IPS-NIHi7 (cell line): ENCODE data around the gene RDH8.
"Not testable (repeated sequence)": the region's sequence is repeated elsewhere in the genome, so short reads cannot be mapped to it uniquely, and the experiment has no call there.

Source experiments
- DNase-seq: peaks from one replicate; pipeline ENCODE4 v3.0.0; 2012; ENCODE audit warnings: mixed read lengths; ENCODE audit errors: extremely low spot score

RDH8 gene

DNA sequence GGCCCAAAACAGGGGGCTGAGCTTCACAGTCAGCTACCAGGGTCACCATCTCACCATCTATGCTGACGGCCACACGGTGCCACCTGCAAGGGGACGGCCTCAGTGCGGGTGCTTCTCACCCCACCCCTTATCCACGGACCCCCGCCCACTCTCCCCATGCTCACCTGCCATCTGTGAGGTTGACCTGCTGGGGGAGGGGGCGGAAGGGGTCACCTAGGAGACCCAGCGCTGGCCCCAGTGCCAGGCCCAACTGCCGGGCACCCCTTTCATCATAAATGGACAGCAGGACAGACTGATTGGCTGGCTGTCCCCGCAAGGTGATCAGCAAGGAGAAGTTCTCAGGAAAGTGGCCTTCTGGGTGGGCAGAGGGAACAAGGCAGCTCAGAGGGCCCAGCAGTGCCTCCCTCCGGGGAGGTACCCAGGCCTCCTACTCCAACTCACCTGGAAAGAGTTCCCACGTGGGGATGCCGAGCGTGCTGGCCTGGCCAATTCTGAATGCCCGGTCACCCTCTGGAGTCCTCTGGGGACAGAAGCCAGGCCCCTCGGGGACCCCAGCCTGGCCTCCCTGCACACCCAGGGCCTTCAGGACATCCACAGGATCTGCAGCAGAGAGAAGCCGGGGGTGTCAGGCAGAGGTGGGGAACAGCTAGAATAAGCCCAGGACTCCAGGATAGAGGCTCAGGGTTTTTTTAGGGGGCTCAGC, 7.5 kb upstream of the RDH8 start:
- no peak for DNase-seq

DNA sequence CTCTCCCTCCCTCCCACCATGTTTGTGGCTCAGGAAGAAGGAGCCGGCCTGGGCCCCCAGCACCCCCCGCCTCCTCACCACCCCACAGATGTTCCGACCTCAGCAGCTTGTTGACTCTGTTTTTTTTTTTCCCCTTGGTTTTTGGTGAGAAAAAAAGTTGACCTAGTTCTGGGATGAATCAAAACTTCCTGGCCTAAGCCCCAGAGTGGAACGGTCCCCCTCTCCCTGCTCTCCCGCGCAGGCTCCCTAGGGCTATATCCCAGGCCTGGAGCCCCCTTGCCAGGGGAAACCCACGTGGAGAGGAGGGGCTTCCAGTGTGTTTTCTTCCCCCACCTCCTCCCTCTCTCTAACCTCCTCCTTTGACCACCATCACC, 7.0 kb upstream of the RDH8 start:
- no peak for DNase-seq

DNA sequence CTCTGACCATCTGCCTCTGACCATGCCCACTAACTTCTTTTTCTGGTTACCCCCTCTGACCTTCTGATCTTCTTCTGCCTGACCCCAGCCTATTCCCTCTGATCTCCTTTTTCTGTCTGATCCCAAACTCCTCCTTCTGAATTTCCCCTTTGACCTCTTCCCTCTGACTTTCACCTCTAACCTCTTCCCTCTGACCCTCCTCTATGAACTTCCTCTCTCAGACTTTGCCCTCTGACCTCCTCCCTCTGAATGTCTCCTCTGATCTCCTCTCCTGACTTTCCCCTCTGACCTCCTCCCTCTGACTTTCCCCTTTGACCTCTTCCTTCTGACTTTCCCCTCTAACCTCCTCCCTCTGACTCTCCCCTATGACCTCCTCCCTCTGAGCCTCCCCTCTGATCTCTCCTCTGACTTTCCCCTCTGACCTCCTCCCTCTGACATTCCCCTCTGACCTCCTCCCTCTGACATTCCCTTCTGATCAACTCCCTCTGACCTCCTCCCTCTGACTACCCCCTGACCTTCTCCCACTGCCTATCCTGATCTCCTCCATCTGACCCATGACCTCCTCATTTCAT, 6.4 kb upstream of the RDH8 start:
- no peak for DNase-seq

DNA sequence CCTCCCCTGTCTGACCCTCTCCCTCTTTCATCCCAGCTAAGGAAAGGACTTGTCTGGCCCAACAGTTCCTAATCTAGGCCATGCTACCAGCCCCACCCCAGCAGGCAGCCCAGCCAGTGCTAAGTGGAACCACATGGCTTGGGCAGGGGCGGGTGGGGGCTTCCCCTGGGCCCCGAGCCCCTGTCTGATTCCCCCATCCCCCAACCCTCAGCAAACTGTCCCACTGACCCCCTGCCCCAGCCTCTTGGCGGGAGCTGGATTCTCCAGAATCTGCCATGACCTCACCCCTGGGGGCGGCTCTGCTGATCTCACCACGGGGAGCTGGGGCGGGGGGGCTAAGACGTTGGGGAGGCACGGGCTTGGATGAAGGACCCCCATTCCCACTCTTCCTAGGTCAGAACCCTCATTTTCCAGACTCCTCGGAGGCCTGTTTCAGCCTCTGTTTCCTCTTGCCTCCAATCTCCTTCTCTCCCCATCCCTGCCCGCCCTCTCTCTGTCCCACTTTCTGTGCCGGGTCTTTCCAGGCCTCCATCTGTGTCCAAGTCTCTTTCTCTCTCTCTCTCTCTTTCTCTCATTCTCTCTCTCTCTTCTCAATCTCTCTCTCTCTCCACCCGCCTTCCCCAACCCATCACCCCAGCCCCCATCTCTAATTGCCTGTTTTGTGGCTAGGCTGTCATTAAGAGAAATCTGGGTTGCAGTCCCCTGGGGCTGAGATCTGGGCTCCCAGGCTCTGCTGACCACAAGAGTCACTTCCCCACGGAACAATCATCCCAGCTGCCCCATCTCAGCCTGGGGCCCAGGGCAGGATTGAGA, 5.7 kb upstream of the RDH8 start:
- DNase-seq = no peak

DNA sequence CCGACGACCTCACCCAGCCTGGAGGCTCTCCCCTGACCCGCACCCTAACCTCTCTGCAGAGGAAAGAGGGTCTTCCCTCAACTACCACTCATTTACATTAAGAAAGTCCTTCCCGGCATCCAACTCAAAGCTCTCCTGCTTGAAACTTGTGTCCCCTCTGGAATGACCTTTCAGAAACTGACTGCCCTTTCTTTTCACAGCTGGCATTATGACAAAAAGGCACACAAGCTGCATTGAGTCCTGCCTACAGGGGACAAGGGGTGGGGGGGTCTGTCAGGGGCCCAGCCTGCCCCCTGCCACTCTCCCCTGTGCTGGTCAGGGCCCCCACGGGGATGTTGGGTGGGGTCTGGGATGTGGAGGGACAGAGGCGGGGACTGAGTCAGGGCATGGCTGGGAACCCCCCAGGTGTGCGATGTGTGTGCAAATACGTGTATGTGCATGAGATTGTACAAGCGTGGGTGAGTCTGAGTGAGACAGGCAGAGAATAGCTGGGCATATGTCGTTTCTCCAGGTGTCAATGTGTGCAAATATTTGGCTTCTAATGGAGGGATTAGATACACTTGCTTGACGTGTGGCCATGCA, 5.0 kb upstream of the RDH8 start:
- no peak for DNase-seq

DNA sequence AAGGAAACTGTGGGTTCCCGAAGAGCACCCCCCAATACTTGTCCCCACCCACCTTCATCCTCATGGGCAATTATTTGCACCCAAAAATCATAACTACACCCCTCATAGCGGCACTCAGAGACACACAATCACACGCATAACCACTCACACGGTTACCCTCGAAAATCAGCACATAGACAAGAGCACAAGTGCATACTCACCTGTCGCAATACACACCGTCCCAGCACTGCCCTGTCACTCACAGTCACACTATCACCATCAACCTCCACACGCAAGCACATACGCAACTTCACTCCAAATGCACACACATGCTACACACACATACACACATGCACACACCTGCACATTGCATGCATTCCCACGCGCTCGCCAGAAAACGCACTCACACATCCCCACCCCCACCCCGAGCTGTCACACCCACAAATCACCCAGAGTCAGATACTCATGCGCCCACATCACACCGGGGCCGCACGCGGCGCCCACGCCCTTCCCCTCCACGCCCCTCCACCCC, 3.5 kb upstream of the RDH8 start:
- DNase-seq = no peak

DNA sequence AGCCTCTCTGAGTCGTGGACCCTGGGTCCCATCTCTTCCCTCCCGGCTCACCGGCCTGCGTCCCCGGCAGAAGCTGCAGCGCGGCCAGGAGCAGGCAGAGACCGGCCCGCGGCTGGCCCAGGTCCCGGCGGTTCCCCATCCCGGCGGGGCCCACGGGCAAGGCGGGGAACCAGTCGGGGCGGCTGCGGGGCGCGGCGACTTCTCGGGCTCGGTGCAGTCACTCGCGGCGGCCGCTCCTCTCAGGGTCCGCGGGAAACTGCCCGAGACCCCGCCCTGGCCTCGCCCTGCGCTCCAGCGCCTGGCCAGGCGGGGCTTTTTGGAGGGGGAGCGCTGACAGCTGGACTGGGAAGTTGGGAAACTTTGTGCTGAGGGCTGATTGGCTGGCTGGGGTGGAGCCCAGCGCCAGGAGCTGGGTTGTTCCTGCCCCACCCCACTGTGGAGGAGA, 3.0 kb upstream of the RDH8 start, which contains the start of gene COL5A3:
Gene COL5A3 (minus strand): TSS at position 258 of the 445 bp plus-strand sequence. CDS start 119 bp downstream, at position 139.
- peak; percentile 79 for DNase-seq

DNA sequence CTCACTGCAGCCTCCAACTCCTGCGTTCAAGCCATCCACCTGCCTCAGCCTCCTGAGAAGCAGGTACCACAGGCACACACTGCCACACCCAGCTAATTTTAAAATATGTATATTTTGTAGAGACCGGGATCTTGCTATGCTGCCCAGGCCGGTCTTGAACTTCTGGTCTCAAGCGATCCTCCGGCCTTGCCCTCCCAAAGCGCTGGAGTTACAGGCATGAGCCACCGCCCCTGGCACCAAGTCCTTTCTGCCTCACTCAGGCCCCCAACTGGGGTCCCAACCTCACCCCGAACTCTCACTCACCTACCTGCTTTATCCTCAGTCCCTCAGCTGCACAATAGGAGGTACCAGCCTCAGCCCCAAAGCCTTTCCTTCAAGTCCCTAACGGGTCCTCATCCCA, 2.3 kb upstream of the RDH8 start:
- DNase-seq = no peak

DNA sequence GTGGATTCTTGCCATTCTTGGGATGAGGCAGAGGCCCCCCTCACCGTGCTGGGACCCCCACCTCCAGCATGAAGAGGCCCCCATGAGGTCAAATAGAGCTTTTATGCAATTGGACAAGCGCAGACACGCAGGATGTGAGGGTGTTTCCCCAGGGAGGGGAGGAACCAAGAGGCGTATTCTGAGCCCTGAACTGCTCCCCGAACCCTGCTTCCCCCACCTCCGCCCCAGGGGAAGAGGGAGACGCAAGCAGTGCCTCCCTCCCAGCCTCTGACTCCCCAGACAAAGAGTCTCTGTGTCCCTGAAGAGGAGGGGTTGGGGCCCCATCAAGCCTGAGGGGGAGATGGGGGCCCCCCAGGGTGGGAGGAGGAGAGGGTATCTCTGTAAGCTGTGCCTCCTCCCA, 1.3 kb upstream of the RDH8 start:
- no peak for DNase-seq

DNA sequence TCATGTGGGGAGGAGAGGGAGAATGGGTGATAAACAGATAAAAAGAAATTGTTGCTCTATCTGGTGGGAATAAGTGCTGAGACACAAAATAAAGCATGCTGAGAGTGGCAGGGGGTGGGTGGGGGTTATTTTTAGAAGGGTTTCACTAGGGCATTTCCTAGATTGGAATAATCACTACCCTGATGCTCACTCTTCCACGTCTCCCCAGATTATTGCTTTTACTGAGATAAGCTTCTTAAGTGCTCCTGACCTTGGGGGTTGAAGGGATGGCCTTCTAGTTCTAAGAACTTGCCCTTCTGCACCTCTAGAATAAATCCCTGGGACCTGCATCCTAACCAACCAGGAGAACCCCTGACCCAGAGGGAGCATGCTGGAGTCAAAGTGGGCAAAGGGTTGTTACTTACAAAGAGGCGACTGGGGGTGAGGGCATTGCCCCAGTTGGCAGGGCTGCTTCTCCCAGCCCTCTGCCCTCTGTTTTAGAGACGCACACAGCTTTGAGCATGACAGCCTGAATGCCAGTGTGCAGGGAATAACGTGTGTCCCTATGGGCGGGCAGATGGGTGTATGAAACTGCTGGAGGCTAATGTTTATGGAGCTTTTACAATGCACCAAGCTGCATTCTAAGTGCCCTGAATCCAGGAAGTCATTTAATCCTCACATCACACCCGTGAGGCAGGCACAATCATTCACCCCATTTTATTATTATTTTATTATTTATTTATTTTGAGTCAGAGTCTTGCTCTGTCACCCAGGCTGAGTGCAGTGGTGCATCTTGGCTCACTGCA, 743 bp downstream of the RDH8 start:
- DNase-seq = no peak

DNA sequence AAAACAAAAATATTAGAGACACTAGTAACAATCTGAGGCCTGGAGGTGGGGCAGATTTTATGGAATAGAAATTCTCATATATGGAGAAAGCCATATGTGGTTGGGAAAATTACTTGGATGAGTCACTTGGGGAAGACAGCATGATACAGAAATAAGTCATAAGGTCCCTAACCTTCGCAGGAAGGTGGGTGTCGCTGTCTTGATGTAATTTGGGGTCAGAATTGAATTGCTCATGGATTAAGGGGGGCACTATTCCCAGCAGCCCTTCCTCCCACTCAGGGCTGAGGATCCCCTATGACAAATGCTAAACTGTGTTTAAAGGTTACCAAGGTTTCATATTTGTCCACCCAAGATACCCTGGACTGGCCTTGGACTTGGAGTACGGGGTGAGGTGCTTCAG, 5.0 kb downstream of the RDH8 start:
- DNase-seq = no peak

DNA sequence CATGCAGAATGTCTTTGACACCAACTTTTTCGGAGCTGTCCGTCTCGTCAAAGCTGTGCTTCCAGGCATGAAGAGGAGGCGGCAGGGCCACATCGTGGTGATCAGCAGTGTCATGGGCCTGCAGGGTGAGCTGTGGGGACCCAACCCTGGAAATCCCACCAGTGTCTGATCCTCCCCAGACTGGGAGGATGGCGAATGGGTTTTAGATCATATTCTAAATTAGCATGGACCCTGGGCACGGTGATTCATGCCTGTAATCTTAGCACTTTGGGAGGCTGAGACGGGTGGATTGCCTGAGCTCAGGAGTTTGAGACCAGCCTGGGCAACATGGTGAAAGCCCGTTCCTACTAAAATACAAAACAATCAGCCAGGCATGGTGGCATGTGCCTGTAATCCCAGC, 5.5 kb downstream of the RDH8 start:
- no peak for DNase-seq

DNA sequence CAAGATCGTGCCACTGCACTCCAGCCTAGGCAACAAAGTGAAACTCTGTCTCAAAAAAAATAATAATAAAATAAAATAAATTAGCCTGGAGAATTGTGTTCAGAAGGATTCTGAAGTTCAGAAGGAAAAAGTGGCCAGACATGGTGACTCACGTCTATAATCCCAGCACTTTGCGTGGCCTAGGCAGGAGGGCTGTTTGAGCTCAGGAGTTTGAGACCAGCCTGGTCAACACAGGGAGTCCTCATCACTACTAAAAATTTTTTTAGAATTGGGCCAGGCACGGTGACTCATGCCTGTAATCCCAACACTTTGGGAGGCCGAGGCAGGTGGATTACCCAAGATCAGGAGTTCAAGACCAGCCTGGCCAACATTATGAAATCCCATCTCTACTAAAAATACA, 6.0 kb downstream of the RDH8 start:
- no peak for DNase-seq

DNA sequence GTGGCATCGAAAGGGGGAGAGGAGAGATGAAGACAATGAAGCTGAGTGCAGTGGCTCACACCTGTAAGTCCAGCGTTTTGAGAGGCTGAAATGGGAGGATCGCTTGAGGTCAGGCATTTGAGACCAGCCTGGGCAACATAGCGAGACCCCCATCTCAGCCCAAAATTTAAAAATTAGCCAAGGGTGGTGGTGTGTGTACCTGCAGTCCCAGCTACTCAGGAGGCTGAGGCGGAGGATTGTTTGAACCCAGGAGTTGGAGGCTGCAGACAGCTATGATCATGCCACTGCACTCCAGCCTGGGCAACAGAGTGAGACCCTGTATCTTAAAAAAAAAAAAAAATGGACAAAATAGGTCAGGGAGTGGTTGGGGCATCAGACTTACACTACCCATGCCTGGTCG, 7.6 kb downstream of the RDH8 start:
- DNase-seq = no peak

DNA sequence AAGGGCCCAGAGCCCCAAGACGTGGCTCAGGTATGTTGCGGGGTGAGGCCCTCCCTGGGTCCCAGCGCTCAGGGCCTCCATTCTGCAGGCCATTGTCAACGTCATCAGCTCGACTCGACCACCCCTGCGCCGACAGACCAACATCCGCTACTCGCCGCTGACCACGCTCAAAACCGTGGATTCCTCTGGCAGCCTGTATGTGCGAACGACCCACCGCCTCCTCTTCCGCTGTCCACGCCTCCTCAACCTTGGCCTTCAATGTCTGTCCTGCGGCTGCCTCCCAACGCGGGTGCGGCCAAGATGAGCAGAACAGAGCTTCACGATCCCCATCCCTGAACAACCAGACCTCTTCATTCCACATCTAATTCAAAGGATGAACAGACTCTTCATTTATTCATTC, 8.2 kb downstream of the RDH8 start:
- no peak for DNase-seq

DNA sequence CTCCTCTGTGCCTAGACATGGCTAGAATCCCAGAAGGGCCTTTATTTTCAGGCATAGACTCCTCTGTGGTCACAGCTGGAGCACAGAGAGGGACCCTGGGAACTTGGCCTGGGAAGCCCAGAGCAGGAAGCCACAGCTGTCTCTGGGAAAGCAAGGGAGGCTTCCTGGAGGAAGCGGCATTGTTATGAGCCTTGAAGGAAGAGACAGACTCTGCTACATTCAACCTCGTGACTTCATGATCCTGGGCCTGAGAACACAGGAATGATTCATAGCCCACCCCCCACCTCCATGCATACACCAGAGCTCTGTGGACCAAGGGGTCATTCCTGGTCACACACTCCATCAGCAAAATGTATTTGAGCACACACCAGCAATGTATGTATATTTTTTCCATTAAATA, 8.6 kb downstream of the RDH8 start:
- DNase-seq = no peak

DNA sequence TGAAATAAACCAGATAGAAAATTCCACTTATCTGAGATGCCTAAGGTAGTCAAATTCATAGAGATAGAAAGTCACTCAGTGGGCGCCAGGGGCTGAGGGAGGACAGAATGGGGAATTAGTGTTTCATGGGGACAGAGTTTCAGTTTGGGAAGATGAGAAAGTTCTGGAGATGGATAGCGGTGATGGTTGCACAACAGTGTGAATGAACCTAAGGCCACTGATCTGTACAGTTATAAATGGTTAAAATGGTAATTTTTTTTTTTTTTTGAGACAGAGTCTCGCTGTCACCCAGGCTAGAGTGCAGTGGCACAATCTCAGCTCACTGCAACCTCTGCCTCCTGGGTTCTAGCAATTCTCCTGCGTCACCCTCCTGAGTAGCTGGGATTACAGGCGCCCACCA, 9.8 kb downstream of the RDH8 start:
- DNase-seq = not testable (repeated sequence)

DNA sequence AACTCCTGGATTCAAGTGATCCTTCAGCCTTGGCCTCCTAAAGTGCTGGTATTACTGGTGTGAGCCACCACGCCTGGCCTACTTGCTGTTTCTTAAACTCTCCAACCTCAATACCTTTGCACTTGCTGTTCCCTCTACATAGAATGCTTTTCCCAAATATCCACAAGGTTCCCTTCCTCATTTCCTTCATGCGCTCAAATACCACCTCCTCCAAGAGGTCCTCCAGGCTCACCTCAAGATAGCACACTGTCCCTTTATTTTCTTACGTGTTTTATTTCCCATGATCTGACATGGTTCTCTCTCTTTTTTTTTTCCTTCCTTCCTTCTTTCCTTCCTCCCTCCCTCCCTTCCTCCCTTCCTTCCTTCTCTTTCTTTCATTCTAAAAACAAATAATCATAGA, 13.5 kb downstream of the RDH8 start:
- no peak for DNase-seq

DNA sequence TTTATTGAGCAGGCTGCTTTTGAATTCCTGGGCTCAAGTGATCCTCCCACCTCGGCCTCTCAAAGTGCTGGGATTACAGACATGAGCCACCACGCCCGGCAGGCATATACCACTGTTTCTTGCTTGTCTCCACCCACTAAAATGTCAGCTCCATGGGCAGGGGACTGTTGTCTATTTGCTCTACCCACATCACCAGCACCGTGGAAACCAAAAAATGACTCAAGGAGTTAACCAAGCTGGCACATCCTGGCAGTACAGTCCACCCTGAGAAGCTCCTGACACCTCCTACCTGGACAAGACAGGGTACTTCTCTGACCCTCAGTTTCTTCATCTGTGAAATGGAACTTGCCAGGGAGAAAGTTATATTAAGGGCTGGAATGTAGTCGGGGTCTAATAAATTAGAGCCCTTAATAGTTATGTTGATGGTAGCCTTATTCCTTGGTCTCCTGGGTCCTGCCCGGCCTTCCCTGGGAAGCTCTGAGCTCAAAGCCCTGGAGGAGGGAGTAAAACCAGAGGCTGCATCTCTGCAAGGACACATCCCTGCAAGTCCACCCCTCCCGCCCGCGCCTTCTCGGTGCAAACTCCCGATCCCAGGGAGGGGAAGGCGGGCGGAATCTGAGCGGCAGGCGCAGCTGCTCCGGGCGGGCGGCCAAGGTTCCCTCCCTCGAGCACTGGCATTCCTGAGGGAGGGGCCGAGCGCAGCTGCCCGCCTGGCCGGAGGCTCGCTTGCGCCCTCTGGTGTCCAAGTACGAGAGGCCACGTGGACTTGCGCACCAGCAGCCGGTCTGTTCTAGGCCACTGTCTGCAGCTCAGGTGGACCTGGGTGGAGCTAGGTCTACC, 14.1 kb downstream of the RDH8 start:
- DNase-seq = peak; percentile 99

DNA sequence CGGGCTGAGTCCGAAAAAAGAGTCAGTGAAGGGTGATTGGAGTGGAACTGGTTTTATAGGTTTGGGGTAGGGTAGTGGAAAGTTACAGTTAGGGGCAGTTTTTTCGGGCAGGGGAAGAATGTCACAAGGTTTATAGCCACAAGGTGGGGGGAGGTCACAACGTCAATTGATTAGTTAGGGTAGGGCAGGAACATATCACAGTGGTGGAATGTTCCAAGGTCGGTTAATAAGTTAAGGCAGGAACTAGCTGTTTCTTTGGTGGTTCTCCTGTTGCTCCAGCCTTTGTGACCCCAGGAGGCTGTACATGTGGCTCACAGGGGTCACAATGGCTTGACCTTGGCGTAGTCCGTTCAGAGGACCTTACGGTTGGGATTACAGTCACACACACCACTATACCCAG, 20.3 kb downstream of the RDH8 start:
- no peak for DNase-seq

DNA sequence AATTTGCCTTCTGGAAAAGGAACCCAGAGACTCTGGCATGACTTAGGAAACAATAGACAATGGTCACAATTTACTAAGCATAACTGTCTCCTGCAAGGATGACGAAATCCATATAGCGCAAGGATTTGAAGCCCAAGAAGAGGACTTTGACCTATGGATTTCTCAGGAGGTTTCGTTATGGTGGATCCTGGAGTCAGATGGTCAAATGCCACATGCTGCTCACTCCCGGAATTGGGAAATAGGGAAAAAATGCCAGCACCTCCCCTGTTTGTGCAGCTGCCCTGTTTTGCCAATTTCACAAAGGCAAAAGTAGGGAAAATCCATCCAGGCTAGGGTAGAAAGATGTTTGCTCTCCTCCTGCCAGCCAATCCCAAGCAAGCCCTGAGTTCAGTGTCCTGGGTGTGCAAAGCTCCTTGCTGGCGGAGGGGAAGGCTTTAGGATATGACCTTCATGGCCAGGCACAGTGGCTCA, 23.4 kb downstream of the RDH8 start:
- no peak for DNase-seq
